ENCODE measurements around the gene BMPR1A.
"Not testable (repeated sequence)": the region's sequence is repeated elsewhere in the genome, so short reads cannot be mapped to it uniquely, and the experiment has no call there.

BMPR1A gene

GRCh38 chr10:86944471-86944870 is 188.1 kb downstream of the BMPR1A start:
- Mint-ChIP-seq H3K27me3 (peaks cover 7 to 12% of the 10 kb centered on the region in 2 donors), H3K36me3 (ENCODE audit: insufficient read depth) (peaks cover 8% of the 10 kb centered on the region), H3K4me3 (no peak overlapping the region), H3K4me1 (ENCODE audit: low read depth in 2 of 2) (peaks cover 0 to 2% of the 10 kb centered on the region in 2 donors), H3K27ac (no peak overlapping the region), H3K9me3 (no peaks in the 10 kb centered on the region)
- ATAC-seq (replicated peaks): no peak
- no peak for DNase-seq

GRCh38 chr10:86944907-86945306 is 188.5 kb downstream of the BMPR1A start:
- Mint-ChIP-seq H3K9me3 (no peaks in the 10 kb centered on the region), H3K27ac (no peak overlapping the region), H3K27me3 (peaks cover 7 to 12% of the 10 kb centered on the region in 2 donors), H3K36me3 (ENCODE audit: insufficient read depth) (peaks cover 3% of the 10 kb centered on the region), H3K4me3 (no peak overlapping the region), H3K4me1 (ENCODE audit: low read depth in 2 of 2) (no peaks in the 10 kb centered on the region)
- DNase-seq (no peak), ATAC-seq (replicated peaks) (no peak)

- no peak for ATAC-seq (replicated peaks)
- DNase-seq: no peak
- peaks cover 7 to 12% of the 10 kb centered on the region in 2 donors for H3K27me3 Mint-ChIP-seq
- no peak overlapping the region for H3K4me3 Mint-ChIP-seq
- H3K9me3 Mint-ChIP-seq: no peaks in the 10 kb centered on the region
- H3K27ac Mint-ChIP-seq: no peak overlapping the region
- H3K4me1 Mint-ChIP-seq (ENCODE audit: low read depth in 2 of 2): peaks cover 3 to 4% of the 10 kb centered on the region in 2 donors
- no peaks in the 10 kb centered on the region for H3K36me3 Mint-ChIP-seq (ENCODE audit: insufficient read depth)
Observed at GRCh38 chr10:86945361-86946212, 189.2 kb downstream of the BMPR1A start.

GRCh38 chr10:86946213-86947155 is 190.1 kb downstream of the BMPR1A start:
- Mint-ChIP-seq H3K9me3 (no peaks in the 10 kb centered on the region), H3K36me3 (ENCODE audit: insufficient read depth) (no peaks in the 10 kb centered on the region), H3K4me3 (no peak overlapping the region), H3K27me3 (peaks cover 7 to 12% of the 10 kb centered on the region in 2 donors), H3K27ac (no peak overlapping the region), H3K4me1 (ENCODE audit: low read depth in 2 of 2) (peaks cover 4 to 5% of the 10 kb centered on the region in 2 donors)
- no peak for ATAC-seq (replicated peaks)
- no peak for DNase-seq

- not testable (repeated sequence) for H3K4me1 Mint-ChIP-seq (ENCODE audit: low read depth in 2 of 2); H3K9me3 Mint-ChIP-seq; ATAC-seq (replicated peaks); H3K4me3 Mint-ChIP-seq; H3K36me3 Mint-ChIP-seq (ENCODE audit: insufficient read depth); DNase-seq
- Mint-ChIP-seq H3K27ac (peak overlapping the region in 1 of 2 donors; percentile 7), H3K27me3 (peaks cover 7 to 12% of the 10 kb centered on the region in 2 donors)
Observed at GRCh38 chr10:86947806-86948205, 191.4 kb downstream of the BMPR1A start.

GRCh38 chr10:86950349-86950748 is 193.9 kb downstream of the BMPR1A start:
- peaks cover 4 to 5% of the 10 kb centered on the region in 2 donors for H3K4me1 Mint-ChIP-seq (ENCODE audit: low read depth in 2 of 2)
- DNase-seq: no peak

GRCh38 chr10:86951184-86951761 is 194.9 kb downstream of the BMPR1A start:
- H3K27me3 Mint-ChIP-seq: peaks cover 7 to 10% of the 10 kb centered on the region in 2 donors
- H3K4me3 Mint-ChIP-seq: no peak overlapping the region
- DNase-seq (no peak), ATAC-seq (replicated peaks) (no peak)
- H3K36me3 Mint-ChIP-seq (ENCODE audit: insufficient read depth): no peaks in the 10 kb centered on the region
- H3K27ac Mint-ChIP-seq: no peak overlapping the region
- peaks cover 4 to 5% of the 10 kb centered on the region in 2 donors for H3K4me1 Mint-ChIP-seq (ENCODE audit: low read depth in 2 of 2)
- peaks cover 2 to 8% of the 10 kb centered on the region in 2 donors for H3K9me3 Mint-ChIP-seq

More at GRCh38 chr10:86950349-86950748, 193.9 kb downstream of the BMPR1A start:
- no peaks in the 10 kb centered on the region for H3K36me3 Mint-ChIP-seq (ENCODE audit: insufficient read depth)
- peaks cover 7 to 12% of the 10 kb centered on the region in 2 donors for H3K27me3 Mint-ChIP-seq
- H3K9me3 Mint-ChIP-seq: peaks cover 2 to 8% of the 10 kb centered on the region in 2 donors
- H3K4me3 Mint-ChIP-seq: peak overlapping the region in 1 of 2 donors; percentile 4
- peak overlapping the region; percentile 65 to 69 for H3K27ac Mint-ChIP-seq
- ATAC-seq (replicated peaks): no peak

- ATAC-seq (replicated peaks) (no peak), DNase-seq (no peak)
- Mint-ChIP-seq H3K9me3 (peaks cover 2 to 8% of the 10 kb centered on the region in 2 donors), H3K36me3 (ENCODE audit: insufficient read depth) (no peaks in the 10 kb centered on the region), H3K27me3 (peaks cover 0 to 2% of the 10 kb centered on the region in 2 donors), H3K4me1 (ENCODE audit: low read depth in 2 of 2) (peaks cover 4 to 5% of the 10 kb centered on the region in 2 donors), H3K27ac (no peak overlapping the region), H3K4me3 (no peak overlapping the region)
Observed at GRCh38 chr10:86952106-86952505, 195.7 kb downstream of the BMPR1A start.

- not testable (repeated sequence) for H3K27me3 Mint-ChIP-seq; H3K36me3 Mint-ChIP-seq (ENCODE audit: insufficient read depth); H3K27ac Mint-ChIP-seq; H3K9me3 Mint-ChIP-seq; ATAC-seq (replicated peaks); DNase-seq; H3K4me1 Mint-ChIP-seq (ENCODE audit: low read depth in 2 of 2); H3K4me3 Mint-ChIP-seq
Observed at GRCh38 chr10:86952697-86953096, 196.3 kb downstream of the BMPR1A start.

GRCh38 chr10:86953747-86954680 is 197.6 kb downstream of the BMPR1A start:
- Mint-ChIP-seq H3K27me3 (no peaks in the 10 kb centered on the region), H3K27ac (no peak overlapping the region), H3K9me3 (peaks cover 2 to 8% of the 10 kb centered on the region in 2 donors), H3K36me3 (ENCODE audit: insufficient read depth) (no peaks in the 10 kb centered on the region), H3K4me3 (no peak overlapping the region), H3K4me1 (ENCODE audit: low read depth in 2 of 2) (peaks cover 5 to 6% of the 10 kb centered on the region in 2 donors)
- ATAC-seq (replicated peaks) (no peak), DNase-seq (no peak)

- H3K36me3 Mint-ChIP-seq (ENCODE audit: insufficient read depth): no peaks in the 10 kb centered on the region
- H3K27me3 Mint-ChIP-seq: no peaks in the 10 kb centered on the region
- no peak overlapping the region for H3K4me3 Mint-ChIP-seq
- H3K27ac Mint-ChIP-seq: no peak overlapping the region
- DNase-seq (no peak), ATAC-seq (replicated peaks) (no peak)
- H3K4me1 Mint-ChIP-seq (ENCODE audit: low read depth in 2 of 2): peaks cover 5 to 6% of the 10 kb centered on the region in 2 donors
- H3K9me3 Mint-ChIP-seq: peaks cover 2 to 8% of the 10 kb centered on the region in 2 donors
Observed at GRCh38 chr10:86954681-86955500, 198.5 kb downstream of the BMPR1A start.

All from effector memory CD8-positive, alpha-beta T cell (primary cell).